Liver (tissue), 9 donors: ENCODE measurements around the gene AKR1C8. TPM values are rescaled to one million over a fixed set of nuclear protein-coding genes. Genes with fewer than 3 reads are reported as not detected.
"Not testable (repeated sequence)": the region's sequence is repeated elsewhere in the genome, so short reads cannot be mapped to it uniquely, and the experiment has no call there.

Experiments
- DNase-seq: peaks from one replicate; pipeline ENCODE4 v3.0.0-alpha.2; 2017; ENCODE audit warnings: low spot score
- H3K27ac ChIP-seq, 2 donors: one replicate each; pipeline ENCODE4 v1.7.0; 2013; ENCODE audit warnings: inconsistent platforms in 2 of 2, low read length in 2 of 2, control low read depth in 1 of 2, low read depth in 1 of 2, mild to moderate bottlenecking in 1 of 2
- H3K27me3 ChIP-seq, 4 donors: one replicate each; pipeline versions ENCODE4 v1.6.1 to v1.7.0; 2013; ENCODE audit warnings: low read length in 3 of 4, inconsistent platforms in 1 of 4, mild to moderate bottlenecking in 1 of 4, moderate library complexity in 1 of 4; ENCODE audit not compliant: control insufficient read depth in 4 of 4, insufficient read depth in 4 of 4
- H3K36me3 ChIP-seq, 4 donors: one replicate each; pipeline versions ENCODE4 v1.6.1 to v1.7.0; 2013; ENCODE audit warnings: low read length in 3 of 4, mild to moderate bottlenecking in 3 of 4, low read depth in 1 of 4, moderate library complexity in 1 of 4; ENCODE audit not compliant: control insufficient read depth in 4 of 4, insufficient read depth in 3 of 4
- H3K4me1 ChIP-seq, 4 donors: one replicate each; pipeline versions ENCODE4 v1.6.1 to v1.7.0; 2013; ENCODE audit warnings: low read length in 3 of 4, mild to moderate bottlenecking in 3 of 4, moderate library complexity in 1 of 4; ENCODE audit not compliant: control insufficient read depth in 4 of 4, insufficient read depth in 4 of 4
- H3K4me3 ChIP-seq, 3 donors: one replicate each; pipeline versions ENCODE4 v1.6.1 to v1.7.0; 2013; ENCODE audit warnings: low read length in 3 of 3, control low read depth in 1 of 3, low read depth in 1 of 3, mild to moderate bottlenecking in 1 of 3
- H3K9ac ChIP-seq, 2 donors: one replicate each; pipeline ENCODE4 v1.7.0; 2013; ENCODE audit warnings: low read length in 2 of 2, mild to moderate bottlenecking in 2 of 2, moderate library complexity in 2 of 2, control low read depth in 1 of 2, low read depth in 1 of 2
- H3K9me3 ChIP-seq, 4 donors: one replicate each; pipeline versions ENCODE4 v1.6.1 to v1.7.0; 2013; ENCODE audit warnings: low read length in 3 of 4; ENCODE audit not compliant: control insufficient read depth in 4 of 4
- CTCF ChIP-seq: fragments of 150-350 bp; IDR thresholded peaks from 2 replicates; pipeline ENCODE4 v1.5.1; 2017; ENCODE audit warnings: improper control_type of control experiment, low read depth, low read length; ENCODE audit not compliant: missing input control
- EGR1 ChIP-seq, 2 donors: IDR thresholded peaks; 2 replicates each; pipeline ENCODE4 v1.6.1; 2016 to 2018; ENCODE audit warnings: antibody characterized with exemption in 2 of 2, low read depth in 2 of 2
- FOXA1 ChIP-seq: IDR thresholded peaks from 2 replicates; pipeline ENCODE4 v1.6.1; 2016; ENCODE audit warnings: antibody characterized with exemption
- HNF4A ChIP-seq, 2 donors: conservative IDR thresholded peaks; 2 replicates each; pipeline ENCODE4 v1.6.1; 2016; ENCODE audit warnings: antibody characterized with exemption in 2 of 2, mild to moderate bottlenecking in 2 of 2
- HNF4G ChIP-seq: IDR thresholded peaks from 2 replicates; pipeline ENCODE4 v1.6.1; 2016; ENCODE audit warnings: antibody characterized with exemption
- JUND ChIP-seq, 2 donors: IDR thresholded peaks; 2 replicates each; pipeline ENCODE4 v1.6.1; 2016; ENCODE audit warnings: antibody characterized with exemption in 2 of 2
- REST ChIP-seq: IDR thresholded peaks from 2 replicates; pipeline ENCODE4 v1.6.1; 2016; ENCODE audit warnings: antibody characterized with exemption, mild to moderate bottlenecking
- SP1 ChIP-seq: IDR thresholded peaks from 2 replicates; pipeline ENCODE4 v1.6.1; 2018; ENCODE audit warnings: antibody characterized with exemption, mild to moderate bottlenecking
- TAF1 ChIP-seq: conservative IDR thresholded peaks from 2 replicates; pipeline ENCODE4 v1.6.1; 2016; ENCODE audit warnings: antibody characterized with exemption, mild to moderate bottlenecking
- YY1 ChIP-seq: IDR thresholded peaks from 2 replicates; pipeline ENCODE4 v1.6.1; 2016; ENCODE audit warnings: antibody characterized with exemption, mild to moderate bottlenecking
- ZBTB33 ChIP-seq: IDR thresholded peaks from 2 replicates; pipeline ENCODE4 v1.6.1; 2016; ENCODE audit warnings: antibody characterized with exemption
- WGBS: extraction: QIAGEN DNeasy Blood & Tissue Kit; methylation state at CpG from one replicate; pipeline ENCODE4 v1.1.7; 2013; 5-methylcytosine and 5-hydroxymethylcytosine counted together
- polyA plus RNA-seq, 2 donors: library from polyadenylated mRNA; stranded (reverse) in 1 of 2; unstranded in 1 of 2; fragments of 200-250 nt in 1 of 2; fragments of >200 nt in 1 of 2; fragmentation: Nextera tagmentation in 1 of 2; extraction: Ambion mirVana in 1 of 2; gene quantifications; one replicate each; pipeline versions ENCODE4 v1.2.1 to v1.2.3, GENCODE V29; 2013 to 2015
- total RNA-seq, 2 donors: library from RNA; depleted of rRNA; stranded (reverse); fragments of >200 nt; gene quantifications; one replicate each; pipeline ENCODE4 v1.2.3, GENCODE V29; 2014
- TF ChIP-seq, protein P1 (sequence below): IDR thresholded peaks from 2 replicates; pipeline ENCODE4 v1.6.1; 2016; ENCODE audit warnings: antibody characterized with exemption
- TF ChIP-seq, protein P2 (sequence below): IDR thresholded peaks from 2 replicates; pipeline ENCODE4 v1.6.1; 2016; ENCODE audit warnings: antibody characterized with exemption
- donor health status: healthy.
- donor health status: healthy.
- donor health status: healthy.
- donor health status: healthy.
- donor health status: healthy.

The AKR1C8 gene
- total and polyA plus RNA-seq, 4 donors, result 2.5 to 28.5 (median 19.2) TPM; not detected in 1

GRCh38 chr10:5119997-5120396, 65.0 kb downstream of the AKR1C8 start:
- Histone ChIP-seq H3K36me3 (peaks cover 3 to 36% (median 21%) of the 10 kb centered on the region in 4 donors), H3K4me1 (peaks cover 0 to 23% (median 19%) of the 10 kb centered on the region in 4 donors)
- H3K9ac ChIP-seq, H3K4me3 ChIP-seq, DNase-seq, H3K27ac ChIP-seq, H3K27me3 ChIP-seq, H3K9me3 ChIP-seq: not testable (repeated sequence)
- 92% methylated on average over 5 of the region's 5 CpGs for WGBS

GRCh38 chr10:5117026-5117425, 67.9 kb downstream of the AKR1C8 start:
- Histone ChIP-seq H3K27ac (no peak overlapping the region), H3K27me3 (no peaks in the 10 kb centered on the region), H3K9ac (no peak overlapping the region), H3K4me1 (peaks cover 0 to 3% (median 0%) of the 10 kb centered on the region in 4 donors), H3K4me3 (no peak overlapping the region), H3K36me3 (peaks cover 0 to 32% (median 18%) of the 10 kb centered on the region in 4 donors), H3K9me3 (no peaks in the 10 kb centered on the region)
- TF ChIP-seq JUND (IDR thresholded peaks at IDR 0.05), result no peak
- WGBS, result 70% methylated on average over 3 of the region's 3 CpGs
- no peak for DNase-seq

GRCh38 chr10:5116621-5117020, 68.3 kb downstream of the AKR1C8 start:
- Histone ChIP-seq H3K9me3 (no peaks in the 10 kb centered on the region), H3K4me3 (no peak overlapping the region), H3K4me1 (peaks cover 0 to 3% (median 0%) of the 10 kb centered on the region in 4 donors), H3K27me3 (no peaks in the 10 kb centered on the region), H3K27ac (no peak overlapping the region), H3K36me3 (peaks cover 0 to 28% (median 16%) of the 10 kb centered on the region in 4 donors), H3K9ac (no peak overlapping the region)
- no peak for DNase-seq
- TF ChIP-seq ZBTB33, result no peak
- TF ChIP-seq, protein P1, sequence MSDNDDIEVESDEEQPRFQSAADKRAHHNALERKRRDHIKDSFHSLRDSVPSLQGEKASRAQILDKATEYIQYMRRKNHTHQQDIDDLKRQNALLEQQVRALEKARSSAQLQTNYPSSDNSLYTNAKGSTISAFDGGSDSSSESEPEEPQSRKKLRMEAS, result no peak
- TF ChIP-seq FOXA1, result no peak
- TF ChIP-seq REST, result no peak
- no peak for TF ChIP-seq YY1
- TF ChIP-seq EGR1 (IDR thresholded peaks at IDR 0.05; ENCODE audit: low read depth in 2 of 2), result no peak
- no peak for TF ChIP-seq TAF1
- TF ChIP-seq HNF4A (conservative IDR thresholded peaks at IDR 0.05), result no peak
- no peak for TF ChIP-seq HNF4G
- no peak for TF ChIP-seq CTCF
- TF ChIP-seq, protein P2, sequence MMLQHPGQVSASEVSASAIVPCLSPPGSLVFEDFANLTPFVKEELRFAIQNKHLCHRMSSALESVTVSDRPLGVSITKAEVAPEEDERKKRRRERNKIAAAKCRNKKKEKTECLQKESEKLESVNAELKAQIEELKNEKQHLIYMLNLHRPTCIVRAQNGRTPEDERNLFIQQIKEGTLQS, result no peak
- no peak for TF ChIP-seq SP1
- 85% methylated on average over 5 of the region's 5 CpGs for WGBS

- 94% methylated on average over 6 of the region's 12 CpGs for WGBS
- peaks cover 0 to 10% (median 0%) of the 10 kb centered on the region in 4 donors for H3K4me1 ChIP-seq
- H3K4me3 ChIP-seq, result not testable (repeated sequence)
These were observed 75.1 kb downstream of the AKR1C8 start for GRCh38 chr10:5109861-5110260.

More at GRCh38 chr10:5109861-5110260, 75.1 kb downstream of the AKR1C8 start:
- H3K27me3 ChIP-seq, H3K9me3 ChIP-seq, DNase-seq, H3K9ac ChIP-seq, H3K27ac ChIP-seq: not testable (repeated sequence)
- peaks cover 7 to 39% (median 18%) of the 10 kb centered on the region in 4 donors for H3K36me3 ChIP-seq
